HEK293T (cell line): ENCODE measurements around the gene FBXW5.

Source experiments
- ARNT ChIP-seq: fragments of 450-650 bp; IDR thresholded peaks from 2 replicates; pipeline ENCODE4 v1.6.1; 2017; ENCODE audit warnings: mild to moderate bottlenecking
- BHLHE40 ChIP-seq: fragments of 450-650 bp; IDR thresholded peaks from 2 replicates; pipeline ENCODE4 v1.6.1; 2016; ENCODE audit warnings: mild to moderate bottlenecking, moderate library complexity, borderline replicate concordance
- CTBP1 ChIP-seq: fragments of 450-650 bp; IDR thresholded peaks from 2 replicates; pipeline ENCODE4 v1.6.1; 2016; ENCODE audit warnings: borderline replicate concordance
- ELF4 ChIP-seq: fragments of 450-650 bp; IDR thresholded peaks from 2 replicates; pipeline ENCODE4 v1.6.1; 2017; ENCODE audit warnings: antibody characterized with exemption
- FOXA1 ChIP-seq: fragments of 450-650 bp; IDR thresholded peaks from 2 replicates; pipeline ENCODE4 v1.6.1; 2016; ENCODE audit warnings: mild to moderate bottlenecking
- FOXM1 ChIP-seq: fragments of 450-650 bp; IDR thresholded peaks from 2 replicates; pipeline ENCODE4 v1.6.1; 2017; ENCODE audit warnings: mild to moderate bottlenecking, borderline replicate concordance
- L3MBTL2 ChIP-seq: fragments of 450-650 bp; conservative IDR thresholded peaks from 2 replicates; pipeline ENCODE4 v1.6.1; 2016; ENCODE audit warnings: mild to moderate bottlenecking
- LEF1 ChIP-seq: fragments of 450-650 bp; IDR thresholded peaks from 2 replicates; pipeline ENCODE4 v1.6.1; 2017; ENCODE audit warnings: mild to moderate bottlenecking, borderline replicate concordance
- SP1 ChIP-seq: fragments of 450-650 bp; IDR thresholded peaks from 2 replicates; pipeline ENCODE4 v1.6.1; 2017
- SUZ12 ChIP-seq: fragments of 450-650 bp; IDR thresholded peaks from 2 replicates; pipeline ENCODE4 v1.6.1; 2016; ENCODE audit warnings: mild to moderate bottlenecking
- TARDBP ChIP-seq: fragments of 450-650 bp; IDR thresholded peaks from 2 replicates; pipeline ENCODE4 v1.6.1; 2016
- ZNF384 ChIP-seq: fragments of 450-650 bp; IDR thresholded peaks from 2 replicates; pipeline ENCODE4 v1.6.1; 2016
- TF ChIP-seq, protein P1 (sequence below): fragments of 450-650 bp; IDR thresholded peaks from 2 replicates; pipeline ENCODE4 v1.6.1; 2016

GRCh38 chr9:136925414-136926153 is 19.0 kb downstream of the FBXW5 start:
- TF ChIP-seq ELF4, result no peak
- TF ChIP-seq ARNT, result no peak
- TF ChIP-seq L3MBTL2, result no peak
- TF ChIP-seq LEF1, result no peak
- no peak for TF ChIP-seq ZNF384
- TF ChIP-seq TARDBP, result no peak
- no peak for TF ChIP-seq FOXA1
- TF ChIP-seq, protein P1, sequence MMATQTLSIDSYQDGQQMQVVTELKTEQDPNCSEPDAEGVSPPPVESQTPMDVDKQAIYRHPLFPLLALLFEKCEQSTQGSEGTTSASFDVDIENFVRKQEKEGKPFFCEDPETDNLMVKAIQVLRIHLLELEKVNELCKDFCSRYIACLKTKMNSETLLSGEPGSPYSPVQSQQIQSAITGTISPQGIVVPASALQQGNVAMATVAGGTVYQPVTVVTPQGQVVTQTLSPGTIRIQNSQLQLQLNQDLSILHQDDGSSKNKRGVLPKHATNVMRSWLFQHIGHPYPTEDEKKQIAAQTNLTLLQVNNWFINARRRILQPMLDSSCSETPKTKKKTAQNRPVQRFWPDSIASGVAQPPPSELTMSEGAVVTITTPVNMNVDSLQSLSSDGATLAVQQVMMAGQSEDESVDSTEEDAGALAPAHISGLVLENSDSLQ, result no peak
- no peak for TF ChIP-seq SP1
- TF ChIP-seq CTBP1, result no peak
- no peak for TF ChIP-seq BHLHE40
- no peak for TF ChIP-seq FOXM1
- no peak for TF ChIP-seq SUZ12
